ENCODE data around the gene ZNF580.

- TF ChIP-seq MAX (IDR thresholded peaks at IDR 0.05; ENCODE audit: low read depth, low read length) (no peak), POLR2A (IDR thresholded peaks at IDR 0.05; ENCODE audit: low read depth, low read length) (no peak), CTCF (IDR thresholded peaks at IDR 0.05 in 2 of 3, conservative IDR thresholded peaks at IDR 0.05 in 1 of 3; ENCODE audit: control insufficient read depth in 2 of 3, extremely low read depth in 1 of 3, insufficient read depth in 1 of 3, low read depth in 3 of 3, low read length in 3 of 3) (no peak), EZH2 (IDR thresholded peaks at IDR 0.05; ENCODE audit: borderline replicate concordance, control insufficient read depth, low read depth, low read length) (no peak), YY1 (IDR thresholded peaks at IDR 0.05; ENCODE audit: low read depth, low read length) (no peak), TAF1 (IDR thresholded peaks at IDR 0.05; ENCODE audit: borderline replicate concordance, low read depth, low read length) (no peak), FOXM1 (IDR thresholded peaks at IDR 0.05; ENCODE audit: low read depth, low read length) (no peak), BRCA1 (IDR thresholded peaks at IDR 0.05; ENCODE audit: low read depth, low read length) (no peak)
- TF ChIP-seq, protein P1, sequence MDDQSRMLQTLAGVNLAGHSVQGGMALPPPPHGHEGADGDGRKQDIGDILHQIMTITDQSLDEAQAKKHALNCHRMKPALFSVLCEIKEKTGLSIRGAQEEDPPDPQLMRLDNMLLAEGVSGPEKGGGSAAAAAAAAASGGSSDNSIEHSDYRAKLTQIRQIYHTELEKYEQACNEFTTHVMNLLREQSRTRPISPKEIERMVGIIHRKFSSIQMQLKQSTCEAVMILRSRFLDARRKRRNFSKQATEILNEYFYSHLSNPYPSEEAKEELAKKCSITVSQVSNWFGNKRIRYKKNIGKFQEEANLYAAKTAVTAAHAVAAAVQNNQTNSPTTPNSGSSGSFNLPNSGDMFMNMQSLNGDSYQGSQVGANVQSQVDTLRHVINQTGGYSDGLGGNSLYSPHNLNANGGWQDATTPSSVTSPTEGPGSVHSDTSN (IDR thresholded peaks at IDR 0.05; ENCODE audit: insufficient replicate concordance, low read depth, low read length) = no peak
- TF ChIP-seq, protein P2, sequence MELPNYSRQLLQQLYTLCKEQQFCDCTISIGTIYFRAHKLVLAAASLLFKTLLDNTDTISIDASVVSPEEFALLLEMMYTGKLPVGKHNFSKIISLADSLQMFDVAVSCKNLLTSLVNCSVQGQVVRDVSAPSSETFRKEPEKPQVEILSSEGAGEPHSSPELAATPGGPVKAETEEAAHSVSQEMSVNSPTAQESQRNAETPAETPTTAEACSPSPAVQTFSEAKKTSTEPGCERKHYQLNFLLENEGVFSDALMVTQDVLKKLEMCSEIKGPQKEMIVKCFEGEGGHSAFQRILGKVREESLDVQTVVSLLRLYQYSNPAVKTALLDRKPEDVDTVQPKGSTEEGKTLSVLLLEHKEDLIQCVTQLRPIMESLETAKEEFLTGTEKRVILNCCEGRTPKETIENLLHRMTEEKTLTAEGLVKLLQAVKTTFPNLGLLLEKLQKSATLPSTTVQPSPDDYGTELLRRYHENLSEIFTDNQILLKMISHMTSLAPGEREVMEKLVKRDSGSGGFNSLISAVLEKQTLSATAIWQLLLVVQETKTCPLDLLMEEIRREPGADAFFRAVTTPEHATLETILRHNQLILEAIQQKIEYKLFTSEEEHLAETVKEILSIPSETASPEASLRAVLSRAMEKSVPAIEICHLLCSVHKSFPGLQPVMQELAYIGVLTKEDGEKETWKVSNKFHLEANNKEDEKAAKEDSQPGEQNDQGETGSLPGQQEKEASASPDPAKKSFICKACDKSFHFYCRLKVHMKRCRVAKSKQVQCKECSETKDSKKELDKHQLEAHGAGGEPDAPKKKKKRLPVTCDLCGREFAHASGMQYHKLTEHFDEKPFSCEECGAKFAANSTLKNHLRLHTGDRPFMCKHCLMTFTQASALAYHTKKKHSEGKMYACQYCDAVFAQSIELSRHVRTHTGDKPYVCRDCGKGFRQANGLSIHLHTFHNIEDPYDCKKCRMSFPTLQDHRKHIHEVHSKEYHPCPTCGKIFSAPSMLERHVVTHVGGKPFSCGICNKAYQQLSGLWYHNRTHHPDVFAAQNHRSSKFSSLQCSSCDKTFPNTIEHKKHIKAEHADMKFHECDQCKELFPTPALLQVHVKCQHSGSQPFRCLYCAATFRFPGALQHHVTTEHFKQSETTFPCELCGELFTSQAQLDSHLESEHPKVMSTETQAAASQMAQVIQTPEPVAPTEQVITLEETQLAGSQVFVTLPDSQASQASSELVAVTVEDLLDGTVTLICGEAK (IDR thresholded peaks at IDR 0.05; ENCODE audit: borderline replicate concordance) = no peak
Measured at GRCh38 chr19:55635334-55635717, 5.5 kb upstream of the ZNF580 start.
